ENCODE data around the gene ECI1.
"Not testable (repeated sequence)": the region's sequence is repeated elsewhere in the genome, so short reads cannot be mapped to it uniquely, and the experiment has no call there.

ECI1 gene

DNA sequence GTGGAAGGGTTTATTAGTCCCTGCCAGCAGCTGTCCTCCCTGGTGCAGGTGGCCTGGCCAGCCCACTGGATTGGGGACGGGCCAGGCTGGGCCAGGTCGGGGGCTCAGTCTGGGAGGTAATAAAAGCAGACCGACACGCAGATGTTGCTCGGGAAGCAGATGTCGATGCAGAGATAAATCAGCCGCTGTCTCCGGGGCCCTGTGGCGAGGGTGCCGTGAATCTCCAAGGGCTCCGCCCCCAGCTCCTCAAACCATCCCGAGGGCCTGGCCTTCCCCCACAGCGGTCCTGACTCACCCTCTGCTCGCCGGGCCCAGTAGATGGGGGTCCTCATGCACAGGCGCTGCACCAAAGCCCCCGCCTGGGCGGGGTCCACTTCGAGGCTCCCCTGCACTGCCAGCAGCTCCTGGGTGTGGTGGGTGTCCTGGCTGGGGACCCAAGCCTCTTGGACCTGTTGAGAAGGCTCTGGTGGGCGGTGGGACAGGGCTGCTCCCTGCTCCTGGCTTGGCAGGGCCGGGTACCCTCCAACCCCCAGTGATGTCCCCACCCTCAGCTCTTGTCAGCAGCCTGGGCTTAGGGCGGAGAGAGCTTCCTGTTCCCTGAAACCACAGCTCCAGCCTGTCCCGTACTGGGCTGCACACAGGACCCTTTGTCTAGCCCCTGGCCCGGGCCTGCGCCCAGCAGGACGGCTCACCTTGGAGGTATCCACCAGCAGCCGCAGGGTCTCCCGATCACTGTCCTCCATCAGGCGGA, 42.0 kb downstream of the ECI1 start:
- no peak for DNase-seq

GRCh38 chr16:2208772-2209171, 42.6 kb downstream of the ECI1 start:
- no peak for DNase-seq

DNA sequence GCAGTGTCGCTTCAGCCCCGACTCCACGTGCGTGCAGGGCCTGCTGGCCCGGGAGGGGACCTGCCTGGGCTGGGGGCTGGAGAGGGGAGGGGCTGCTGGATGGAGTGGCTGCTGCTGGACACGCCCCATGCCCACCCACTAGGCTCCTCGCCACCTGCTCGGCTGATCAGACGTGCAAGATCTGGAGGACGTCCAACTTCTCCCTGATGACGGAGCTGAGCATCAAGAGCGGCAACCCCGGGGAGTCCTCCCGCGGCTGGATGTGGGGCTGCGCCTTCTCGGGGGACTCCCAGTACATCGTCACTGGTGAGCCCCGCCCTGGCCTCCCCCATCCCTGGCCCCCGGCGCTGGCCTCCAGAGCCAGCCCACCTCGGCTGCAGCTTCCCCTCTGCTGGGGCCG, 43.1 kb downstream of the ECI1 start:
- no peak for DNase-seq

- DNase-seq = no peak
Measured at GRCh38 chr16:2207872-2208271, 43.5 kb downstream of the ECI1 start.

DNA sequence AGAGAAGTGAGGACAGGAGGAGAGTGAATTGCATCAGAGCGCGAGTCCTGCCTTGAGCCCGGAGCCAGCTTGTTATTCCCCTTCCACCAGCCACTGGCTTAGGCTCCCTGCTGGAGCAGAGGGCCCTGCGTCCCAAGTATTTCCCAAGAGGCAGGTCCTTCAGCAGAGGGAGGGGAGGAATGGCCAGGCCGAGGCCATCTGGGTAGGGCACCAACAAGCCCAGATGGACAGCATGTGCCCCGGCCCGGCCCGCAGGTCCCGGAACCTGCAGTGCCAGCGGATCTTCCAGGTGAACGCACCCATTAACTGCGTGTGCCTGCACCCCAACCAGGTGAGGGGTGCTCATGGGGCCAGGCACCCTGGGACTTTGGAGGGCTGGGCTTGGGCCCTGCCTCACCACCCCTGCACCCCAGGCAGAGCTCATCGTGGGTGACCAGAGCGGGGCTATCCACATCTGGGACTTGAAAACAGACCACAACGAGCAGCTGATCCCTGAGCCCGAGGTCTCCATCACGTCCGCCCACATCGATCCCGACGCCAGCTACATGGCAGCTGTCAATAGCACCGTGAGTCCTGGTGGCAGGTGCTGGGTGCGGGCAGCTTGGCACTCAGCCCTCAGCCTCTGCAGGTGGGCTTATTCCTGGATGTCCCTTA, 44.5 kb downstream of the ECI1 start:
- no peak for DNase-seq

- no peak for DNase-seq
Measured at GRCh38 chr16:2206420-2206779, 45.0 kb downstream of the ECI1 start.

DNA sequence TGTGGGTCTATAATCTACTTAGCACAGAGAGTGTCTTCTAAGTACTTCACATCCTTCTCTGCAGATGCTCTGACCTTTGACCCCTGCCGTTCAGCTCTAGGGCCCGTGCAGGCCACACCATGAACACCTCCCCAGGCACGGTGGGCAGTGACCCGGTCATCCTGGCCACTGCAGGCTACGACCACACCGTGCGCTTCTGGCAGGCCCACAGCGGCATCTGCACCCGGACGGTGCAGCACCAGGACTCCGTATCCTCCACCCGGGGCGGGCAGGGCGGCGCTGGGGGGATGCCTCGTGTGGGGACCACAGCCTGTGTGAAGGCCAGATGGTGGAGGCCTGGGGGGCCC, 45.4 kb downstream of the ECI1 start:
- no peak for DNase-seq

- DNase-seq = peak; percentile 51
Measured at GRCh38 chr16:2205104-2205966, 46.1 kb downstream of the ECI1 start, which contains the start of gene MLST8. Gene MLST8, plus strand, starts transcription at chr16:2205454. Its CDS starts 632 bp downstream, at chr16:2206086.

DNA sequence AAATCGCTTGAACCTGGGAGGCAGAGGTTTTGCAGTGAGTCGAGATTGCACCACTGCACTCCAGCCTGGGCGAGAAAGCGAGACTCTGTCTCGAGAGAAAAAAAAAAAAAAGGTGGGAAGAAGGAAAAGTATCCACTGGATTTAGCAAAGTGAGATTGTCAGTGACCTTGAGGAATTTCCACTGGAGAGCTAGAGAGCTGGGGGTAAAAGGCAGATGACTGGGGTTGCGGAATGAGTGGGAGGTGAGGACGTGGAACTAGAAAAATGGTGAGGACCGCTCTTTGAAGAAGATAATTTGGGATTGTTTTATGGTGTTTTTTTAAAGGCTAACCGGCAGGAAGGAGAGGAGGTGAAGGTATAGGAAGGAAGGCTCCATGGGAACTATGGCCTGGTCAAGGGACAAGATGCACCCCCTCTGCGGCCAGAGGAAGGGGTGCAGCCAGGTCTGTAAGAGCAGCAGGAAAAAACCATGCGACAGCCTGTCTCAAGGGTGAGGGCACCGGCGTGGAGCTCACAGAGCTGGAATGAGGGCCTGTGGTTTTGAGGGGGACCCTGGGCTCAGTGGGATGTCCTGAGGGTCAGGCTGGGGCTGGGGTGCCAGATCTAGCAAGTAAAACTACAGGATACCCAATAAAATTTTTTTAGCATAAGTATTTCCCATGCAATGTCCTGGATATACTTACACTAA, 46.8 kb downstream of the ECI1 start:
- no peak for DNase-seq

DNA sequence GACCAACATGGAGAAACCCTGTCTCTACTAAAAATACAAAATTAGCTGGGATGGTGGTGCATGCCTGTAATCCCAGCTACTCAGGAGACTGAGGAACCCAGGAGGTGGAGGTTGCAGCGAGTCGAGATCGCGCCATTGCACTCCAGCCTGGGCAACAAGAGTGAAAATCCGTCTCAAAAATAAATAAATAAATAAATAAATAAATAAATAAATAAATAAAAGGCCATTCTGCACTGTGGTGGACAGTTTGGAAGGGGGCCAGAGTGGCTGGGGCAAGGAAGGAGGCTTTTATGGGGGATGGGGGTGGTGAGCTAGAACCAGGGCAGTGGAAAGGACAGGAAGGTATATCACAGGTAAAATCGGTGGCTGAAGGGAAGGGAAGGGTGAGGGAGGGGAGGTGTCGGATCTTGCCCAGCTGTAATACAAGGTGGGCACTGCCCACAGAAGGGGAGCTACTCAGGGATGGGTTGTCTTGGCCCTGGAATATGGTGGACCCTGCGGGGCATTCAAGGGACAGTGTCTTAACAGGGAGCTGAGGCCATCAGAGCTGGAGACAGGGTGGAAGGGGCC, 48.2 kb downstream of the ECI1 start:
- not testable (repeated sequence) for DNase-seq

- no peak for DNase-seq
Measured at GRCh38 chr16:2200313-2200712, 51.1 kb downstream of the ECI1 start.

GRCh38 chr16:2199621-2200139, 51.7 kb downstream of the ECI1 start:
- DNase-seq = no peak

DNA sequence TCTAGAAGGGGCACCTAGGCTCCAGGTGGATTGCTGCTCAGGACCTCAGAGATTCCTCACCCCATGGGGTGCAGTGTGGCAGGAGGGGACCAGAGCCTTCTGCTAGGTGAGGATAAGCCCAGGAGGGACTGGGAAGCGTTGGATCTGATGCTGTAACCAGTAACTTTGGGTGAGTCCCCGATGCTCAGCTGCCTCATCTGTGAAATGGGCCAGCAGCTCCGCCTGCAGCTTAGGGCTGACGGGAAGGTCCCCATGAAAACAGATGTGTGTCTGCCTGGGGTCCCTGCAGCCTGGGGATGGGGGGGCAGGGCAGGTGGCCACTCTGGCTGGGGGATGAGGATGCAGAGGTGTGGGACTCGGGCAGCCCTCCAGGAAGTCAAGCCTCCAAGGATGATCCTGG, 52.3 kb downstream of the ECI1 start:
- DNase-seq = no peak

- DNase-seq = no peak
Measured at GRCh38 chr16:2198283-2198682, 53.1 kb downstream of the ECI1 start.

DNA sequence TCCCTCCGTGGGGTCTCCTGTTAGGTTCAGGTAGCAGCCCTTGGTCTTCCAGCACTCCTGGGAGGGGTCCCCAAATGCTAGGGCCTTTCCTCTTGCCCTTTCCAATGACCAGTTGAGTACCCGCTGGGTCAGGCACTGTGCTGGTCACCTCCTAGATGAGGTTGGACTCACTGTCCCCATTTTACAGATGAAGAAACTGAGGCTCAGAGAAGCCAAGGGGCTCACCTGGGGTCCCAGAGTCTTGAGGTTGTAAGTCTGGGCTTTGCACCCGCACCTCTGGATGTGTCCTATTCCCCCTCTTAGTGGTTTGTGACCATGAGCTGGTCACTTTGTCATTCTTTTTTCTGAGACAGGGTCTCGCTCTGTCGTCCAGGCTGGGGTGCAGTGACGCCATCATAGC, 53.6 kb downstream of the ECI1 start:
- DNase-seq = no peak

GRCh38 chr16:2196981-2197511, 54.3 kb downstream of the ECI1 start:
- no peak for DNase-seq

GRCh38 chr16:2196162-2196980, 55.0 kb downstream of the ECI1 start, which contains the start of gene CASKIN1:
Gene CASKIN1, minus strand, starts transcription at chr16:2196605. Its CDS starts 173 bp downstream, at chr16:2196432.
- DNase-seq = no peak

DNA sequence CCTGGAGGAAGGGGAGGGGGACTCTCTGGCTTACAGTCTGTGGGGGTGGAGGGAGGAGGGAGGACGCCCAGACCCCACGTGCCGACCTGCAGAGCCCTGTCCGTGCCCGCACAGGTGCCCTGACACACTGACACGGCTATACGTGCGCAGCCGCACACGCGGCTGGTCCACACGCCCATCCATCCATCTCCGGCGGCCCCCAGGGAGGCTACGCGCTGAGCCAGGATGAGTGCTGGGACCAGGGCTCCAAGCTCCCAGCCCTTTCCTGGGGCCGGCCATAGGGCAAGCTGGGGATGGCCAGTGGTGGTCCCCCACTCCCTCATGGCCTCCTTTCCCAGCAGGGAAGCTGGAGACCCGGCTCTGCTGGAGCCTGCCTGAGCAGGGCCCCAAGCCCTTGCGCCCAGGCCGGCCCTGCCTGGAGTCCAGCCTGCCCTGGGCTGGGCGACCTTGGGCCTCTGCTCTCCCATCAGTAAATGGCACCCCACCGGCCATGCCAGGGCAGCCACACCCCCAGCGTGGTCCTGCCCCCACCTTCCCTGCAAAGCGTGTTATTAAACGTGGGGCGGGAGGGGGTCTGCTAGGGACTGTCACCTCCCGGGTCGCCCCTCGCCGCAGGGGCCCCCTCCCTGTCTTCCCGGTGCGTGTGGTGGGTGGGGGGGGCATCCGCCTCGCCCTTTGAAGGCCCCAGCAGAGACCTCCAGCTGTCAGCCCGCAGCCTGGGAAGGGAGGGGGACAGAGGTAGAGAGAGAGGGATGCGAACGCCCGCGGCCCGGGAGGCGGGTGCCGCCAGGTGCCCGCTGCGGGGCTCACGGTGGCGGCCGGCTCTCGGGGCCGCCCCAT, 55.8 kb downstream of the ECI1 start:
- no peak for DNase-seq

DNA sequence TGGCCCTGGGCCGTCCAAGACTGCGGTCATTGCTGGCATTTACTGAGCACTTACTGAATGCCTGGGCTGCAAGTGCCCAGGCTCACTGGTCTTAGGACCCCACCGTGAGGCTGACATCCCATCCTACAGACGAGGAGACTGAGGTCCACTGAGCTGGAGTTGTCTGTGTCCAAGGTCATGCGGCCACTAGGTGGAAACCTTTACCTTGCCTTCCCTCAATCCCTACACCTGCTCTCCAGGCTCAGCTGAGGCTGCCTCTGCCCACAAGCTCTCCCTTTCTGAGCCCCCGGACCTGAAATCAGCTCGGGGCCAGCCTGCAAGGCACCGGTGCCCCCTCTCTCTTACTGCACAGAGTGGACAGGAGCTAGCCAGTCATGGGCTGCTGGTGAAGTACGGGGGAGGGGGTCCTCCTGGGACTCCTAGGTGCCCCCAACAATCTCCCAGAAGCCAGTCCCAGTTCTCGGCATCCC, 56.5 kb downstream of the ECI1 start:
- DNase-seq = no peak

DNA sequence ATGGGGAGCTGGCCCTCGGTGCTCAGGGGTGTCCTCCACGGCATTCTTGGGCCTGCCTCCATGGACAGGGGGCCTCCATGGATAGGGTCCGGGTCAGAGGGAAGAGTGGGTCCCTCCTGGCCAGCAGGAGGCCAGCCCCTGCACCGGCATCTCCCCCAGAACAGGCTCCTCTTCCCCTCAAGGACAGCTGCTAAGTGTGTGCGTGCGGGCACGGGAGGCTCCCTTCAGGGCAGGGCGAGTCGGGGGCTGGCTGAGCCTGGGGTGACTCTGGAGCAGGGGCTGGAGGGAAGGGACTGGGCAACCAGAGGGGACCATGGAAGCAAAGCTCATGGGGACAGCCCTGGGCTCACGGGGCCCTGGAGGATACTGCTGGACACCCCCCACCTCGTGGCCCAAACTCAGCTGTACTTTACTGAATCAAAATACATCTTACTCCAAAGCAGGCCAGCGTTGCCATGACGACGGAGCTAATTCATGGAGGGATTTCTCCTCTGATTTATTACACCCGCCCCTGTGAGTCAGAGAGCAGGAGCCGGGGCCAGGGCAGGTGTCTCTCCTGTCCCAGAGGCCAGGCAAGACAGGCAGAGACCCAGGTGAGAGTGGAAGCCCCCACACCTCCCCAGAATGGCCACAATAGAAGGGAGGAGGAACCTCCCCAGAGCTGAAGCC, 57.1 kb downstream of the ECI1 start:
- DNase-seq = no peak
